Chondrocyte (in vitro differentiated cells): ENCODE results near the gene SCRG1. TPM values are rescaled to one million over a fixed set of nuclear protein-coding genes. Genes with fewer than 3 reads are reported as not detected.

Source experiments
- DNase-seq: peaks from one replicate; pipeline ENCODE4 v3.0.0; 2021; ENCODE audit warnings: mixed read lengths, low spot score
- H3K27ac Mint-ChIP-seq: one replicate; pipeline ENCODE4 v1.8.0; 2021; ENCODE audit warnings: mild to moderate bottlenecking, moderate library complexity, mixed read lengths; ENCODE audit not compliant: unreplicated experiment
- H3K27me3 Mint-ChIP-seq: 2 replicates; pipeline ENCODE4 v1.8.0; 2021; ENCODE audit warnings: low read depth, mixed read lengths
- H3K36me3 Mint-ChIP-seq: 2 replicates; pipeline ENCODE4 v1.8.0; 2021; ENCODE audit warnings: low read depth, mixed read lengths
- H3K4me1 Mint-ChIP-seq: 2 replicates; pipeline ENCODE4 v1.8.0; 2021; ENCODE audit warnings: low read depth, mild to moderate bottlenecking, mixed read lengths
- H3K4me3 Mint-ChIP-seq: one replicate; pipeline ENCODE4 v1.8.0; 2021; ENCODE audit warnings: mild to moderate bottlenecking, moderate library complexity, mixed read lengths; ENCODE audit not compliant: unreplicated experiment
- H3K9me3 Mint-ChIP-seq: 2 replicates; pipeline ENCODE4 v1.8.0; 2021; ENCODE audit warnings: low read depth, mixed read lengths
- CTCF ChIP-seq: fragments of 200-600 bp; sonication (generic); IDR thresholded peaks from 2 replicates; pipeline ENCODE4 v1.5.0; 2021; ENCODE audit warnings: antibody characterized with exemption, mild to moderate bottlenecking, moderate library complexity
- total RNA-seq: library from RNA; stranded (reverse); gene quantifications from 3 replicates; pipeline ENCODE4 v1.2.1, GENCODE V29; 2021

SCRG1 gene
- total RNA-seq, 1 donor from 2014 or later, result 59.0 TPM

DNA sequence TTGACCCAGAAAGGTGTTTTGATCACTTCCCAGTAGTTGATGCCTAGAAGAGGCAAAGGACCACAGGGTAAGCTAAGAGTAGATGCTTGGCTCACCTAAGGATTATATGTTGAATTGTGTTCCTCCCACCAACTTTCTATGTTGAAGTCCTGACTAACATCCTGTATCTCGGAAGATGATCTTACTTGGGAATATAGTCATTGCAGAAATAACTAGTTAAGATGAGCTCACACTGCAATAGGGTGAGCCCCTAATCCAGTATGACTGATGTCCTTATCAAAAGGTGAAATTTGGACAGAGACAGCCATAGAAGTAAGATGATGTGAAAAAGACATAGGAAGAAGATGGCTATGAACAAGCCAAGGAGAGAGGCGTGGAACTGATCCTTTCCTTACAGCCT, 61.5 kb downstream of the SCRG1 start:
- no peak for TF ChIP-seq CTCF
- H3K27me3 Mint-ChIP-seq, result no peaks in the 10 kb centered on the region
- peak overlapping the region; percentile 69 for H3K27ac Mint-ChIP-seq
- H3K36me3 Mint-ChIP-seq, result no peaks in the 10 kb centered on the region
- H3K4me1 Mint-ChIP-seq, result peaks cover 26% of the 10 kb centered on the region
- no peak for DNase-seq
- no peak overlapping the region for H3K4me3 Mint-ChIP-seq
- no peaks in the 10 kb centered on the region for H3K9me3 Mint-ChIP-seq

GRCh38 chr4:173334891-173335752, 63.8 kb downstream of the SCRG1 start:
- Mint-ChIP-seq H3K27ac (peak overlapping the region; percentile 100), H3K9me3 (no peaks in the 10 kb centered on the region), H3K36me3 (peaks cover 4% of the 10 kb centered on the region), H3K27me3 (no peaks in the 10 kb centered on the region), H3K4me3 (peak overlapping the region; percentile 96), H3K4me1 (peaks cover 33% of the 10 kb centered on the region)
- DNase-seq, result no peak
- peak; percentile 26 for TF ChIP-seq CTCF

Other genes with a start within 250 kb of the SCRG1 start
- gene GALNT7, start 230.3 kb downstream of the SCRG1 start, total RNA-seq, result 26.0 to 36.6 TPM (median 26.4 TPM) in 3 replicates
- gene HMGB2, start 64.8 kb downstream of the SCRG1 start, total RNA-seq, result 24.0 to 31.0 TPM (median 27.7 TPM) in 3 replicates
- gene SAP30, start 28.2 kb downstream of the SCRG1 start, total RNA-seq, result 18.5 to 23.9 TPM (median 20.0 TPM) in 3 replicates
- not detected in 3 replicates for gene HAND2, start 131.1 kb upstream of the SCRG1 start, total RNA-seq